DMS 273 (cell line): ENCODE data around the gene ACKR3.

Experiments
- DNase-seq: peaks from one replicate; lab custom pipeline; 2025; ENCODE audit not compliant: unreplicated experiment; lab: John Stamatoyannopoulos, UW

The ACKR3 gene

DNA sequence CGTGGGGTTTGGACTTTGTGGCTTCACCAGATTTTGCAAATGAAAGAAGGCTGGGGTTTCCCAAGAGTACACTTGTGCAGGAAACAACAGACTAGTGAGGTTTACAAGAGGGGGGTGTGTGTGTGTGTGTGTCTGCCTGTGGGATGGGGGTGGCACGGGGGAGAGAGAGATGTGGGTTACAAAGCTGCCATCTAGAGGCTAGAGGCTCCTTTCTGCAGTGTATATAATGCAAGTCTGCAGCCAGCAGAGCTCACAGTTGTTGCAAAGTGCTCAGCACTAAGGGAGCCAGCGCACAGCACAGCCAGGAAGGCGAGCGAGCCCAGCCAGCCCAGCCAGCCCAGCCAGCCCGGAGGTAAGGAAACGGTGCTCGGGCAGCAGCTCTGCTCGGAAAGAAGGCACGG is at the start of gene ACKR3:
Gene ACKR3, plus strand, starts transcription at position 253 of the 401 bp plus-strand sequence. CDS start 10,641 bp downstream, outside the sequence.
- peak; percentile 92 for DNase-seq

DNA sequence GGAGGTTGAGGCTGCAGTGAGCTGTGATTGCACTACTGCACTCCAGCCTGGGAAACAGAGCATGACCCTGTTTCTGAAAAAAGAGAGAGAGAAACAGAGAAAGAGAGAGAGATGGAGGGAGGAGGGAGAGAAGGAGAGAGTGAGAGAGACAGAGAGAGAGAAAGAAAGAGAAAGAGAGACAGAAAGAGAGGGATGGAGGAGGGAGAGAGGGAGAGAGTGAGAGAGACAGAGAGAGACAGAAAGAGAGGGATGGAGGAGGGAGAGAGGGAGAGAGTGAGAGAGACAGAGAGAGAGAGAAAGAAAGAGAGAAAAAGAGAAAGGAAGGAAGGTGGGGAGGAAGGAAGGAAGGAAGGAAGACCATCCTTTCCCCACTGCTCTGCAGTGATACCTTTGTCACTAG is 48.1 kb upstream of the ACKR3 start:
- DNase-seq = no peak

DNA sequence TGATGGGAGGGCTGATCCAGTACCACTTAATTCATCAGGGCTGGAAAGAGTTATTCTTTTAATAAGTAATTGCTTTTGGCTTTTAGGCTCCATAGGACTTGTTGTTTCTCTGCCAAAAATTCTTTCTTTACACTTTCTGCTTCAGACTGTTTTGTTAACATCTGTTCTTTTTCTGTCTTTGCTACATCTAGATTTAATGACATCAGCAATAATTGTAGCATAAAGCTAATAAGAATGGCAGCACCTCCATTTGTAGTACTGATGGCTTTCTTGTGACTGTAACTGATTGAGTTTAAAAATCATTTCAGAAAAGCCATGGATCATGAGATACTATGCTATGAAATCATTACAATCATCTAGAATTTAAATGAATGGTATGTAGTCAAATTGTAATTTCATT is 46.4 kb upstream of the ACKR3 start:
- DNase-seq = no peak

DNA sequence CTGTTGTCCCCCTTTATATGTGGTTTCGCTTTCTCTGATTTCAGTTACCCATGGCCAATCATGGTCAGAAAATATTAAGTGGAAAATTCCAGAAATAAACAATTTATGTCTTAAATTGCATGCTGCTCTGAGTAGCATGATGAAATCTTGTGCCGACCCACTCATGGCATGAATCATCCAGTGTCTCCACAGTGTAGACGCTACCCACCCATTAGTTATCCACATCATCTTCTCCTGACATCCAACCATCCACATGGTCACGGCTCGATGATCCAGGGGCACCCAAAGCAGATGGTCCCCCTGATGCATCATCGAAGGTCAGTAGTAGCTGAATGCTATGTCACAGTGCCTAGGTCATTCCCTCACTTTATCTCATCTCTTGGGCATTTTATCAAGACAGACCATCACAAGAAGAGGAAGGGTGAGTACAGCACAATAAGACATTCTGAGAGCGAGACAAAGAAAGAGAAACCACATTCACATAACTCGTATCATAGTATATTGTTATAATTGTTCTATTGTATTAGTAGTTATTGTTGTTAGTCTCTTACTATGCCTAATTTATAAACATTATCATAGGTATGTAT is 44.1 kb upstream of the ACKR3 start:
- no peak for DNase-seq

DNA sequence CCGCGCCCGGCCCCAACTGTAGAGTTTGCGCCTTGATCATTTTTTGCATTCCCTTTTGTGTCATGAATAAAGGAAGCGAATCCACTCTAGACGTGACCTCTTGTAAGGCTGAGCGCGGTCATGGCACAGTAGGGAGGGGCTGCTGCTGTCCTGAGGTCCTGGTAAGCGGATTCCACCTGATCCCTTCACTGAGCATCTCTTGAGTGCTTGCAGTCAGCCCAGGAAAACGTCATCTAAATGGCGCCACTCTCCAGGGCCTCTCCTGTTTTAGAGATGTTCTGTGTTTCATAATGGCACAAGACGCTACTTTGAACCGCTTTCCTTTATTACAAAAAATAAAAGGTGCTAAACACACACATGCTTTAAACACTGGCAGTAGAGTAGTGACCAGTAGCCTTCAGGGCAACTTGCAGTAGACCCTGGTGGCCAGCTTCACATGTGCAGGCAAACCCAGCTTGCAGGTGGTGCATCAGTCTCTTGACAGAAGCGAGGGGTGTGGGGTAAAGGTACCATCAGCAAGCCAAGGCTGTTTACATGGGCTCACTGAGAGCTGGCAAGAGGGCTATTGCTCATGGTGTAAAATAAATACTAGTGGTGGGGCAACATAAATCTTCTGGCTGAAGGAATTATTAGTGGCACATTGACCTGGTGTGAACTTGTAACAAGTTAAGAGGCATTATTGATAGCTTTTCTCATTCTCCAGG is 43.0 kb upstream of the ACKR3 start:
- no peak for DNase-seq

DNA sequence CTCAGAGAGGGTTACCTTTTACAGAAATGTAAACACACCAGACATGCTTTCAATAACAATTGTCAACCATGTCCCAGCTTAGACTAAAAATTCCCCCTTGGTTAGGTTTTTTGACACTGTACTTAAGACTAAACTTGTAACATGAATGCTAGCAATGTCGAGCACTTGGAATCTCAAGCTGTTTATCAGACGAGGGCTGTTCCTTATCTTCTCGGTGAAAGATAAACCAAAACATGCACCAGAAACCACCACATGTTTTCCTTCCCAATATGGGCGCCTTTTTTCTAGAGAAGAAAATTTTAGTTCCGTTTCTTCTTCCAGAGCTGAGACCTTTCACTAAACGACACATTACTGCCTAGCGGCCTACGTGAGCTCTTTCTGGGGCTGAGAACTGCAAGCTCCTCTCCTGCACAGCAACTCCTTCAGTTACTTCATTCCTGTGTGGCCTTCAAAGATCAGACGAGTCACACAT is 42.4 kb upstream of the ACKR3 start:
- no peak for DNase-seq

DNA sequence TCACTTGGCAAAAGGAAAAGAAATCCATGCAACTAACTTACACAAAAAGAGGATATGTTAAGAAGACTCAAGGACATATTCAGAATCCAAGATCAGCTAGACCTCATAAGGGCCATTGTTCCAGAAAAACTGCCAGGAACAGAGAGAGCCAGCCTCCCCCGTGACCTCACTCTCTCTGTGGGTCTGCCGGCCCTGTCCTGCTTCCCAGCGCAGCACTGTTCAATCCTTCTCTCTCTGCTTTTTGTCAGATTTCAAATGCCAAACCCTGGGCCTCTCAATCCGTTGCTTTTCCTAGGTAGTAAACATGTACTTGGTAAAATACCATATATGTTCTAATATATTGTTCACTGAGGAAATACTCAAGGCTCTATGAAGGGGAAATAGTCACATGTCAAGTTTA is 40.0 kb upstream of the ACKR3 start:
- DNase-seq = no peak

DNA sequence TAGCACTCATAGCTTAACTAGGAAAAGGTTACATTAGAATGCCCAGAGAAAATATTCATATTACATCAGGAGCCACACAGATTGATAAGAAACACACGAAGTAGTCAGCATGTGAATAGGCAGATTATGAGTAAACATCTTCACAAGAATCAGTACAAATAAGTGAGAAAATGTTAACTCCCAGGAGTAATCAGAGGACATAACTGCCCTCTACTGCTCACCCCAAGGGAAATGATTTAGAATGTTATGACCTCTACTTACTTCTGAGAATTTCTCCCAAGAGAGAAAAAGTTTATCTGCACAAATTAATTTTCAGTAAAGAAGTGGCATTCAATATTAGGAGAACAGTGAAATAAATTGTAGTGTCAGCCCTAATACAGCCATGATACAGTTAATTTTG is 39.1 kb upstream of the ACKR3 start:
- no peak for DNase-seq

DNA sequence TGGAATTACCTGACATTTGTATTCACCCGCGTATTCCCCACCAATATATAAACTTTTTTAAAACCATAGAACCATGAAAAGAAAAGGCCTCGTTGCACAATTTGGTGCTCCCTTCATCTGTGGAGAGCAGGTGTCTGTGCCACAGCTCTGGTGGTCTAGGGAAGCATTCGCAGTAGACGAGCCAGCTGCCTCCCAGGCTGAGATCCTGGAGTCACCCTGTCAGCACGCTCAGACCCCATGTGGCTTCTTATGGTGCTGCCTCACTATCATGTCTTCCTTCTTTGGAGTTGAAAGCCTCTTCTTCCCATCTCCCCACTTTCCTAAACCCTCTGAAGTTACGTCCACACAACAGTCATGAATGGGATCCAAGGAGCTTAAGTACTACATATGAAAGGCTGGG is 38.4 kb upstream of the ACKR3 start:
- DNase-seq = no peak

DNA sequence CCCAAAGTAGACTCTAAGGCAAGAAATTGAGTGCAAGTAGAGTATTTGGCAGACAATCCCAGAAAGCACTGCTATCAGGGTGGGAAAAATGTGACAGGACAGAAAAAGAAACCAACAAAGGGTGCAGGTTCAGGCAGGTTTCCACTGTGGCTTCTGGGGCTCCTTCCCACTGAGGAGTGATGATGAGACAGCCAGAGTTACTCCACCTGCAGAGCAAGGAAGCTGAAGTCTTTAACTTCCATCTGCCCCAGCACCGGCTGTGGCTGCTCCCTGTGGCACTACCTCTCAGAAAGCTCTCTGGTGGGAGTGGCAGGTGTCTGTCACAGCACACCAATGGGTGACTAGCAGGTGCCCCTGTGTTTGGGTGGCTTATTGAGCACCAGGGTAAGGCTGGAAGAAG is 37.6 kb upstream of the ACKR3 start:
- DNase-seq = no peak

DNA sequence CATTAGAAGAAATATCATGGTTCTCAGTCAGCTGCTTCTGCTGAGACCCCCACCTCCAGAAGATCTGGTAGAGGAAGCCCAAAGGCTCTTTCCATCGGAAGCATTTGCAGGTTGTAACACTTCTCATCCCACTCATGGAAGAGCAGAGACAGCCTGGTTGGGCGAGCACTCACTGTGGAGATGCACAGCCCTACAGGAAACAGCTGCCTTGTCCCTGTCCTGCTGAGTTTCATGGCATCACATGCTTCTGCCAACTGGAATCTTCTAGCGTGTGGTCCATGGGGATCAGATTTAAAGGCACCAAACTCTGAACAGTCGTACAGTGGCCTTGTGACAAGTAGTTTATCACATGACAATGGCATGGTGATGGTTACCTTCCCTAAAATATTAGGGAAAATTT is 36.3 kb upstream of the ACKR3 start:
- no peak for DNase-seq

DNA sequence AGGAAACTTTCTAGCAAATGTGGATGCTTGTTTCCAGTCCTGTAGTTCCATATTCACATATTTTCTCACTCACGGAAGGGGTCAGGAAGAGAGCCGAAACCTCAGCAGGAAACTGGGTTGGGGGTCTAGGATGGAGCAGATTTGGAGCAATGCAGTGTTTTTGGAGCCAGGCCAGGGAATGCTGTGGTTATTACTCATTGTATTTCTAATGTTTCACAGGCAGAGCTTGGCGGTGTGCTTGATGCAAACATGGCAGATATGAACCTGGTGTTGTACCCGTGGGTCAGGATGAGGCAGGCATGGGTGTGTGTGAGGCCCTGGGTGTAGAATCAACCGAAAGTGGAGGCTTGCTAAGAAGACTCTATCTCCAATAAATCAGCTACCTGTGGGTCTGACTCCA is 34.6 kb upstream of the ACKR3 start:
- no peak for DNase-seq

DNA sequence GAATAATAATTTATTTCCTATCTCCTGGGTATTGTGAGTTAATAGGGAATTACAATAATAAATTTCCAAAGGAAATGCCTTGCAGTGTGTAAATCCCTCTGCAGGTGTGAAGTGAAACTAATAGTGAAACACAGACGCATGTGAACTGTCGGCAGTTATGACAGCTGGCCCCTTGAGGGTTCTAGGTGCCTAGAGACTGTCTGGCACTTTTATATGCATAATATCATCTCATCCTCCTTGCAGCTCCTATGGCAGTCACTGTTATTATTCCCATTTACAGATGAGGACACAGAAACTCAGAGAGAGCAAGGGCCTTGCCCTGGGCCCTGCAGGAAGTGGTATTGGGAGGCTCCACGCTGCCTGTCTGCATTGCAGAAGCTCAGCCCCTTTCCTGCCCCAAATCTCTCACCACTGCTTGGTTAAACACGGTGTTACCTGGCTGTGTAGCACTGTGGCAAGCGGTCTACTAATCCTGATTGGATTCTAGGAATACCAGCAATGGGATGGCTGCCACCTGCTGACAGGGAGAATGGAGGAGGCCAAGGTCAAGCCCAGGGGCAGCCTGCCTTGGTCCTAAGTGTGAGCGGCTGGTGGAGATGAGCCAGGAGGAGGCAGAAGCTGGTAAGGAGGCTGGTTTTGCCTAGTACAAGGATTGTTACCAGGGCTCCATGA is 32.8 kb upstream of the ACKR3 start:
- no peak for DNase-seq

DNA sequence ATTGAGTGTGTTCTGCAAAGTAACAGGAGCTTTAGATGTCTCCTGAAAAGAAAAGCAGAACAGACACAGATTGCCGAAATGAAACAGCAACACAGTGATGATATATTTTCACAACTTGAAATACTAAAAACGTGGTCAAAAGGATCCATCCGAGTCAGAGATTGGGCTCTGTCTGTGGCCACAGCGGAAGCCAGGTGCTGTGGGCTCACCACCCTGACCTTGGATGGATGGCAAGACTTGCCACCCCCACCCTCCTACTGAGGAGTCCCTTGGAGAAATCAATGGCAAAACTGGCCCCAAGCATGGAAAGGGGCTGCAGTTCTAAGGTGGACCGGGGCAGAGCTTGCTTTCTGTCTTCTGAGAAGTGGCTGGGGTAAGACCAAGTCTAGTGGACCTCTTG is 31.4 kb upstream of the ACKR3 start:
- DNase-seq = no peak

DNA sequence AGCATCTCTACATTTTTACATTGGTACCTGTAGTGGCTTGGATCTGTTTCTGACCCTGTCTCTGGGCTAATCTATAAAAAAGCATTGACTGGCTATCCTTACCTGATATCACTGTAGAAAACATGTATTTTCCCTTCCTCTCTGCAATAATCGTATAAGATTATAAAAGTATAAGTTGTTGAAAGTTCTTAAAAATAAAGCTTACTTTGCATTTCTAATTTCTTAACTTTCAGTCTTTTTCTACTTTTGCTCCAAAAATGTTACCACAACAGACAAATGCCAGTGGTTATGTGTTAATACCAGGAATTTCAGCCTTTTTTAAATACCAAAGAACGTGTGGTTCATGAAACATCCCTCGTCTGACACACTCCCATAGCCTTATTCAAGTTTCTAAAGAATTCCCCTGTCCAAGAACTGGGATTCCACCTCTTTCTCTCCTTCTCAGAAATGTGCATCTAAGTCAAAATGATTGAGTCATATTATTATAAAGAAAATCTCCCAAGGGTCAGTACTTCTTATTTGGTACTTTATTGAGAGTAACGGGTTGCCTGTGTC is 28.5 kb upstream of the ACKR3 start:
- DNase-seq = no peak

DNA sequence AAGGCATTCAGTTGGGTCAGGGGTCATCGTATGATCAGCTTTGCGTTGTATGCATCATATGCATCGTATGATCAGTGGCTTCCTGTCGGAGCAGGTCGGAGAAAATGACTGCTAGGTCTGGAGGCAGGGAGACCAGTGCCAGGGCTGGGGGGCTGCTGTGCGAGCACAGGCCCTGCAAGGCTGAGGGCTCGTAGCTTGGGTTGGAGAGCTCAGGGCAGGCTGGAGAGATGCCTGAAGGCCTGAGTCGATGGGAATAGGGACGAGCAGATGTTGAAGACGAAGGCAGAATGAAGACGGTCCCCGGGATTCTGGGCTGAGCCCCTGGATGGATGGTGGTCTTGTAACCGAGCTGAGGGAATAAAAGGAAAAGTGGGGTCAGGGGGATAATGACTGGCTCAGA is 25.3 kb upstream of the ACKR3 start:
- no peak for DNase-seq

DNA sequence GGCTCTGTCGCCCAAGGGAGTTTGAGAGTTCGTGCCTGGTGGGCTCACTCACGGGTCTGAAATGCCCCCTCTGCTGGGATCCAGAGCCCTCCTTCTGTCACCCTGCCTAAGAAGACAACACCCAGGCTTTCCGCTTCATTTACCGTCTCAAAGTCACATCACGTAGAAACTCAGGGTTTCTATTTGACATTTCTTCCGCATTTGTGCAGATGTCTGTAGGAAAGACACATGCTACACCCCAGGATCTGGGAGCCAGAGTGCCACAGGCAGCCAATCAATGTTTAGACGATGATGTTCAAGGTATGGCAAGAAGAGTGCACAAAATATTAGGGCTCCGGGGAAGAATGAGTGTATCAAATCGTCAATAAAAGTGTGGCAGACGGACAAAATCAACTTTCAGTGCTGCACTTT is 24.4 kb upstream of the ACKR3 start:
- no peak for DNase-seq

DNA sequence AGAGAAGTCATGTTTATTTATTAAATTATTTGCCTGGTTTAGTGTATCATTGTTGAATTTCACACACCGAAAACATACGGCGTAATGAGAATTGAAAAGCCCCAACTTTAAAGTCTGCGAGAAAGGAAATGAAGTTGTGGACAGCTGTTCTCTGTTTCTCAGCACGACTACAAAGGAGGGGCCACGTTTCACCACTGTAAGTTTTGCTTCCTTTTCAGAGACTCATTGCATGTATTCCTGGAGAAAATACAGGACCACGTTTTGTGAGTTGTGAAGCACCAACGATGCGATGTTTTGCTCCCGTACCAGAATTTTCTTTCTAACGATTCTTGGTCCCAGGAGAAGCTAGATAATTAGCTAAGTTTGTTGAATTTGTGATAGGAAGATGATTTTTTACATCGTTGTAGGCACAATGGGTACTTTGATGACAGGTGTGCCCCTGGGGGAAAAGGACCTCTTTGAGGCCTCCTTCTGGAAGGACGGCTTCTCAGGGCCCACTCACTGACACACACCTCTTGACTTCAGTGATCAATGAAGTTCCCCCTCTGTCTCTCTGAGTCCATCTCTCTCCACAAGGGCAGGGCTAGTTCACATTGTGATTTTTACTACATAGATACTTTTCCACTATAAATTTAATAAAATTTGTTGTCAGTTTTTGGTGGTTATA is 23.7 kb upstream of the ACKR3 start:
- no peak for DNase-seq

DNA sequence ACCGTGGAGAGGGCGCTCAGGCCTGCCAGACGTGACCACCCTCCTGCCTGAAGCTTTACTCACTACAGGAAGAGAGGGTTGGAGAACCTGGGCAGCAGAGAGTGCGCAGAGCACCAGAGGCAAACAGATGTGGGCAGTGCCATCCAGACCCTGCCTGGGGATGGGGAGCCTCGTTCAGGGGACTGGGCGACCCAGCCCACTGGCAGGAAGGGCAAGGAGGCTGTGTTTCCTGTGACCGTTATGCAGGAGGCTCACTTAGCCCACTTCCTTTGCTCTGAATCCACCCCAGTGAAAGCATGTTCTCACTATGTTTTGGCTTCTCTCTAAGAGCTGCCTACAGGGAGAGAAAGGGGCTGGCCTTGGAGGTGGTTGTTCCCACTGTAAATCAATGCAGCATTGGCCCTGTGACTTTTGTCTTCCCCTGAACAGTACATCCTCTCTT is 23.0 kb upstream of the ACKR3 start:
- no peak for DNase-seq

DNA sequence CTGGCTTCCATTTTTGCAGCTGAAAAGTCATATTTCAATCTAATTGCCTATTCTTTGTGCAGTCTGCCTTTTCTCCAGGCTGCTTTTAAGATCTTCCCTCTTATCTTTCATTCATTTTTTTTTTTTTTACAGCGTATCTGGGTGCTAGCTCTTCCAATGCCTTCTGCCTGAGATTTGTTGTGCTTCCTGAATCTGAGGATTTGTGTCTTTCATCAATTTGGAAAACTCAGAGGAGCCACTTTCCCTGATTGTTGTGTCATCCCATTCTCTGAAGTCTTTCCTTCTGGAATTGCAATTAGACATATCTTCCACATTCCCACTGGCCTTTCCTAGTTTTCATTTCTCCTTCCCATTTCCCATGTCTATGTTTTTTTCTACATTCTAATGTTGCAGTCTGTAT is 21.9 kb upstream of the ACKR3 start:
- DNase-seq = no peak

DNA sequence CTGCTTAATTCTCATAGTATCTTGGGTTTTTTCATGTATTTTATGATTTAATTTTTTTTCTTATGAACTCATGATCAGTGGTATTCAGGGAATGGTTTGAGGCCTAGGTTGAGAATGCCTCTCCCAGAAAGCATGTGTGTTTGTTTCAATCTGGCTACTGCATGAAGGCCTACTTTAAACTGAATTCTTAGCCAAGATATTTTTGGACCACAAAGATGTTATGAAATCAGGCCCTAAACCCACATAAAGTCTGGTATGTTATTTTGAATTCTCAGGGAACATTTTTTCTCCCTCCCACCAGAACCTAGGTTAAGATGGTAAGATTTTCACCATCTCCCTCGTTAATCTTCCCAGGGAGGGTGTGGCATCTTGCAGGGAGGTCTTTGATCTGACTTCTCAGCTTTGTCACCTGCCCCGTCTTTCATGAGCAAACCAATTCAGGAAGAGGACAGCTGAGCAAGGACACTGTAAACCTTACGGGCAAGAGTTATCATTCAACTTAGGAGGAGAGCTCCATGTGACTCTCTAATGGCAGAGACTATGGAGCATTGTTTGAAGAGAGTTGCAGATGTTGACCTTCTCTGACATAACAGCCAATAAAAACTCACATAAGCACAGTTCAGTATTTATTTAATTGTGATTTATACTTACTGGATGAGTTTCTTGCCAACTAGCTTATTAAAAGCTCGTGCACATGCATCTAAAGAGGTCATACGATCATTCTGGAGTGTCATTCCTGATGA is 21.3 kb upstream of the ACKR3 start:
- DNase-seq = no peak
